Hepatocyte (in vitro differentiated cells): ENCODE results near the gene CLCF1.

Experiments used
- EZH2phosphoT487 ChIP-seq: fragments of 200-600 bp; sonication (generic); IDR thresholded peaks from one replicate; pipeline ENCODE4 v1.6.1; 2018; ENCODE audit warnings: antibody characterized with exemption, mild to moderate bottlenecking, low read depth, moderate library complexity; ENCODE audit not compliant: unreplicated experiment, severe bottlenecking
- TF ChIP-seq, protein P1 (sequence below): fragments of 200-600 bp; sonication (generic); IDR thresholded peaks from 2 replicates; pipeline ENCODE4 v1.5.1; 2016; ENCODE audit warnings: antibody characterized with exemption, mild to moderate bottlenecking; ENCODE audit not compliant: poor library complexity

DNA sequence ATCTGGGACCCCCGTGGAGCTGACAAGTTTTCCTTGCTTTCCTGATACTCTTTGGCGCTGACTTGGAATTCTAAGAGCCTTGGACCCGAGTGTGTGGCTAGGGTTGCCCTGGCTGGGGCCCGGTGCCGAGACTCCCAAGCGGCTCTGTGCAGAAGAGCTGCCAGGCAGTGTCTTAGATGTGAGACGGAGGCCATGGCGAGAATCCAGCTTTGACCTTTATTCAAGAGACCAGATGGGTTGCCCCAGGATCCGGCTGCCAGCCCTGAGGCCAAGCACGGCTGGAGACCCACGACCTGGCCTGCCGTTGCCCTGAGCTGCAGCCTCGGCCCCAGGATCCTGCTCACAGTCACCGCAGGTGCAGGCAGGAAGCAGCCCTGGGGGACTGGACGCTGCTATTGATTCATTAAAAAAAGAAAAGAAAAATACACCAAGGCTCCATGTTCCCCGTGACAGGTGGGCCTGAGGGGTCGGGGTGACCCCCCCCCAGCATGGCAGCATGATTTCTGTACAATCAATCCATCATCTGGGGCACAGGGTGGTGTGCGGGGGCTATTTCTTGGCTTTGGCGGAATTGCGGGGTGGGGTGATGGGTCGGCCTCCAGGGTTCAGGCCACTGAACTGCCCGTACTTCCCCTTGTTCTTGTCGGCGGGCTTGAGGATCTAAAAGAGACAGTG lies 24.7 kb upstream of the CLCF1 start:
- TF ChIP-seq, protein P1, sequence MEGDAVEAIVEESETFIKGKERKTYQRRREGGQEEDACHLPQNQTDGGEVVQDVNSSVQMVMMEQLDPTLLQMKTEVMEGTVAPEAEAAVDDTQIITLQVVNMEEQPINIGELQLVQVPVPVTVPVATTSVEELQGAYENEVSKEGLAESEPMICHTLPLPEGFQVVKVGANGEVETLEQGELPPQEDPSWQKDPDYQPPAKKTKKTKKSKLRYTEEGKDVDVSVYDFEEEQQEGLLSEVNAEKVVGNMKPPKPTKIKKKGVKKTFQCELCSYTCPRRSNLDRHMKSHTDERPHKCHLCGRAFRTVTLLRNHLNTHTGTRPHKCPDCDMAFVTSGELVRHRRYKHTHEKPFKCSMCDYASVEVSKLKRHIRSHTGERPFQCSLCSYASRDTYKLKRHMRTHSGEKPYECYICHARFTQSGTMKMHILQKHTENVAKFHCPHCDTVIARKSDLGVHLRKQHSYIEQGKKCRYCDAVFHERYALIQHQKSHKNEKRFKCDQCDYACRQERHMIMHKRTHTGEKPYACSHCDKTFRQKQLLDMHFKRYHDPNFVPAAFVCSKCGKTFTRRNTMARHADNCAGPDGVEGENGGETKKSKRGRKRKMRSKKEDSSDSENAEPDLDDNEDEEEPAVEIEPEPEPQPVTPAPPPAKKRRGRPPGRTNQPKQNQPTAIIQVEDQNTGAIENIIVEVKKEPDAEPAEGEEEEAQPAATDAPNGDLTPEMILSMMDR, result no peak
- TF ChIP-seq EZH2phosphoT487, result no peak
